Omental fat pad (tissue), 4 donors: ENCODE results near the gene MORN1. TPM values are rescaled to one million over a fixed set of nuclear protein-coding genes. Genes with fewer than 3 reads are reported as not detected.

ENCODE experiments used
- ATAC-seq: fragments of 150-250 bp; one replicate; pipeline ENCODE4 v1.9.1; 2016; ENCODE audit warnings: mild to moderate bottlenecking, moderate library complexity; ENCODE audit not compliant: low FRiP score
- DNase-seq: peaks from one replicate; pipeline ENCODE4 v3.0.0-alpha.2; 2019; ENCODE audit warnings: low spot score
- total RNA-seq, 4 donors: library from RNA; depleted of rRNA; stranded (reverse); fragments of >200 nt; gene quantifications; one replicate each; pipeline ENCODE4 v1.1.0, GENCODE V29; 2016
- TF ChIP-seq, protein P1 (sequence below), 3 donors: fragments of 450-650 bp; IDR thresholded peaks; one replicate each; pipeline ENCODE4 v1.5.1; 2016 to 2017; ENCODE audit warnings: antibody characterized with exemption in 3 of 3, mild to moderate bottlenecking in 3 of 3, moderate library complexity in 2 of 3

Gene MORN1
- total RNA-seq, 4 donors from 2014 or later: 4.0 to 9.1 (median 6.4) TPM

GRCh38 chr1:2415337-2415736, 24.0 kb upstream of the MORN1 start:
- DNase-seq: no peak
- TF ChIP-seq, protein P1, sequence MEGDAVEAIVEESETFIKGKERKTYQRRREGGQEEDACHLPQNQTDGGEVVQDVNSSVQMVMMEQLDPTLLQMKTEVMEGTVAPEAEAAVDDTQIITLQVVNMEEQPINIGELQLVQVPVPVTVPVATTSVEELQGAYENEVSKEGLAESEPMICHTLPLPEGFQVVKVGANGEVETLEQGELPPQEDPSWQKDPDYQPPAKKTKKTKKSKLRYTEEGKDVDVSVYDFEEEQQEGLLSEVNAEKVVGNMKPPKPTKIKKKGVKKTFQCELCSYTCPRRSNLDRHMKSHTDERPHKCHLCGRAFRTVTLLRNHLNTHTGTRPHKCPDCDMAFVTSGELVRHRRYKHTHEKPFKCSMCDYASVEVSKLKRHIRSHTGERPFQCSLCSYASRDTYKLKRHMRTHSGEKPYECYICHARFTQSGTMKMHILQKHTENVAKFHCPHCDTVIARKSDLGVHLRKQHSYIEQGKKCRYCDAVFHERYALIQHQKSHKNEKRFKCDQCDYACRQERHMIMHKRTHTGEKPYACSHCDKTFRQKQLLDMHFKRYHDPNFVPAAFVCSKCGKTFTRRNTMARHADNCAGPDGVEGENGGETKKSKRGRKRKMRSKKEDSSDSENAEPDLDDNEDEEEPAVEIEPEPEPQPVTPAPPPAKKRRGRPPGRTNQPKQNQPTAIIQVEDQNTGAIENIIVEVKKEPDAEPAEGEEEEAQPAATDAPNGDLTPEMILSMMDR (IDR thresholded peaks at IDR 0.05): no peak
- ATAC-seq: no peak

GRCh38 chr1:2414297-2414958, 23.1 kb upstream of the MORN1 start:
- ATAC-seq: no peak
- TF ChIP-seq, protein P1 (IDR thresholded peaks at IDR 0.05): peak in 1 of 3 donors; percentile 88
- DNase-seq: peak; percentile 53

DNA sequence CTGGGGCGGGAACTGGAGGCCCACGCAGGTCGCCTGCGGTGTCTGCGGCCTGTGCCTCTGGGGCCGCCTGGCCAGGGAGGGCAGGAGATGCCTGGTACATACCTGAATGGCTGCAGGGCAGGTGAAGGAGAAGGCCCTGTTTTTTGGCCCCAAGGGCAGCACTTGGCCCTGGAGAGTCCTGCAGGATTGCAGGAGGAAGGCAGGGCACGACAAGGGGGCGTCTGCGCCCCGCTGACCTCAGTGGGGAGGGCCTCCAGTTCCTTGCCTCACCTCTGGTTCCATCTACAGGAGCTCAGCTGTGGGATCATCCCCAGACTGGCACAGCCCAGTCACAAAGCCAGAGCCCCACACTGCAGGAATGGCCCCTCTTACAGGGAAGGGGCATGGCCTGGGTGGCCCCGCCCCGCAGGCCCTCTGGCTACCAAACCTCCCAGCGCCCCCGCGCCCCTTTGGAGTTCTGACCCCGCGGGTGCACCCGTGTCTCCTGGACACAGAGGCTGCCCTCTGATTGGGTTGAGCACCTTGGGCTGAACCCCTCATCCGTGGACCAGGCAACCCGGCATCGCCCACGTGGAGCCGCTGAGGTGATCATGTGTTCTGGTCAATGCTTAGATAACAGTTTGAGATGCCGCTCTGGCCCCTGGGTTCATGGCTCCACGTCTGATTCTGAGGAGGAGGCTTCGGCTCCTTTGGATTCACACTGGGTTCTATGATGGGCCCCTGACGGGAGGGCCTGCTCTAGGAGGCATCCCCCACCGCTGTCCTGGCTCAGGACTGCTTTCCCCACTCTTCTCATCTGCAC, 22.3 kb upstream of the MORN1 start:
- no peak for ATAC-seq
- no peak for DNase-seq
- TF ChIP-seq, protein P1 (IDR thresholded peaks at IDR 0.05): no peak

DNA sequence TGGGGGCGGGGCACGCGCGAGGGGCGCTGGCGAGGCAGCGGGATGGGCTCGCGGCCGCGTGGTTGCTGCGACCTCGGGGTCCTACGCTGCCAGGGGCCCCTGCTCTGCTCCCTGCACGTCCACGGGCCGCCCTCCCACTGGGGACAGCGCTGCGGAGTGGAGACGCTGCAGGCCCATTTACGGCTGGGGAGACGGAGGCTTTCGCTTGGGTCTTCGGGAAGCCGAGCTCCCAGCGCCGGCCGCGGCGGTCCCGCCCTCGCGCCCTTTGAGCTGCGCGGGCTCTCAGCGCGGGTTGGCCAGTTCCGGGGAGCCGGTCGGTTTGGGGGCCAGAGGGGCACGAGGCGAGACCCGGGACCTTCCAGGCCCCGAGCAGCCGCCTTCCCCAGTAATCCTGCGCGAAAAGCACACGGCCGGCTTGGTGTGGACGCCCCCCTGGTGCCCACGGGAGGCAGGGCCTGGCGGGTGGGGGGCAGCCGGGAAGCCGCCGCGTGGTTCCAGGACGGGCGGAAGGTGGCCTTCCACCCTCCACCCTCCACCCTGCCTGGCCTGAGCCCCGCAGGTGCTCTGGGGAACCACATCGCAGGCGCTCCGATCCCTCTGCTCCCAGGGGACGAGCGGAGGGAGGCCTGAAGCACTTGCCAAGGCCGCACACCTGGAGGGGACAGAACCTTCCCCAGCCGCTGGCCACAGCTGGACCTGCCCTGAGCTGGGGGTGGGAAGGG, 21.6 kb upstream of the MORN1 start:
- peak; percentile 47 for ATAC-seq
- no peak for DNase-seq

DNA sequence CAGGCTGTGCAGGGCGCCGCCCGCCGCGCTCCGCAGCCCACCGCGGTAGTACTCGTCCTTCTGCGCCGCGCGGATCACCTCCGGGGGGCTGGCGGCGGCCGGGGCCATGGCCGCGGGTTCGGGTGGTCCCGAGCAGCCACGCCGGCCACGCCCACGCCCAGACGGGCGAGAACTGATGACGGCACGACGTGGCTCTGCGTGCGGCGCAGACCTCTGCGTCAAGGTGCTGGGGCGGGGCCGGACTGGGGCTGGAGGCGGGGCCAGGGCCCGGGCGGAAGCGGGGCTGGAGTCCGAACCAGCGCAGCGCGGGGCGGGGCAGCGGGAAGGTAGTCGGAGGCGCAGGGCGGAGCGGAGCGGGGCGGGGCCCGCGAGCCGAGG, 21.0 kb upstream of the MORN1 start, which contains the start of gene PEX10:
Gene PEX10, minus strand, starts transcription at position 170 of the 378 bp plus-strand sequence. Its CDS starts 62 bp downstream, at position 108.
- peak; percentile 94 for ATAC-seq
- TF ChIP-seq, protein P1 (IDR thresholded peaks at IDR 0.05): no peak
- DNase-seq: peak; percentile 91

More for the DNA sequence above, 21.6 kb upstream of the MORN1 start:
- TF ChIP-seq, protein P1 (IDR thresholded peaks at IDR 0.05): no peak

DNA sequence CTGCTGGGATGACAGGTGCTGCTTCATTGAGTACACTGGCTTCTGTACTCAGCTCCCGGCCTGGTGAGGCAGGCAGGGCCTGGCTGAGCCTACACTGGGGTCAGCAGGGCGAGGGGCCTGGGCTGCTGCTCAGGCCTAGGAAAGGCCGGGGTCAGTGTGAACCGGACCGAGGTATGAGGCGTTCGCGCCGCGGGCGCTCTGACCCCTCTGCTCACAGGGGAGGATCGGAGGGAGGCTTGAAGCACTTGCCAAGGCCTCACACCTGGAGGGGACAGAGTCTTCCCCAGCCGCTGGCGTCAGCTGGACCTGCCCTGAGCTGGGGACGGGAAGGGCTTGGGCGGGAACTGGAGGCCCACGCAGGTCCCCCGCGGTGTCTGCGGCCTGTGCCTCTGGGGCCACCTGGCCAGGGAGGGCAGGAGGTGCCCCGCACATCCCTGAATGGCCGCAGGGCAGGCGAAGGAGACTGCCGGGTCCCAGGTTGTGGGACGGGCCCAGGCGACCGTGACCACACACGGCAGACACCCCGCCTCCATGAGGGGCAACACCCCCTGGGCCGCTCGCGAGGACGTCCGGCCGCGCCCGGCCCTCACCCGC, 20.5 kb upstream of the MORN1 start:
- DNase-seq (no peak), ATAC-seq (peak; percentile 46)
- TF ChIP-seq, protein P1 (IDR thresholded peaks at IDR 0.05): no peak
